ENCODE results near the gene PDLIM5.
A peak's percentile ranks its signal among the peaks of the same experiment; 100 is the strongest.
"Not testable (repeated sequence)": the region's sequence is repeated elsewhere in the genome, so short reads cannot be mapped to it uniquely, and the experiment has no call there.

The PDLIM5 gene

DNA sequence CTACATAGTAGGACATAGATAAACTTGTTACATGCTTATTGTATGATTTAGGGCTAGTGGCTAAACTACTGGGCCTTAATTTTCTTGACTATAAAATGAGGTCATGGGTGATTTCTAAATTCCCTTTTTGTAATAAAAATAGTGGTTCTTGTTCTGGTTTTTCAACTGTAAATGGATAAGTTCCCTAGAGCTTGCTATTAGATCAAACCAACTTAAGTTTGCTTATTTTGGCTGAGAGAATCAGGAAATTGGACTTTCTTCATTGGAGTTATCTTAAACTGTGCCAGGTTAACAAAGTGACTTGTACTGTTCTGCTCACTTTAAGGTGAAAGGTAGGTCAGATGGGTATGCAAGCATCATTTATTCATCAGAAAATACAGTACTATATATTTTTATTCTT is 78.3 kb downstream of the PDLIM5 start:
- no peak for DNase-seq (ENCODE audit: low spot score)

DNA sequence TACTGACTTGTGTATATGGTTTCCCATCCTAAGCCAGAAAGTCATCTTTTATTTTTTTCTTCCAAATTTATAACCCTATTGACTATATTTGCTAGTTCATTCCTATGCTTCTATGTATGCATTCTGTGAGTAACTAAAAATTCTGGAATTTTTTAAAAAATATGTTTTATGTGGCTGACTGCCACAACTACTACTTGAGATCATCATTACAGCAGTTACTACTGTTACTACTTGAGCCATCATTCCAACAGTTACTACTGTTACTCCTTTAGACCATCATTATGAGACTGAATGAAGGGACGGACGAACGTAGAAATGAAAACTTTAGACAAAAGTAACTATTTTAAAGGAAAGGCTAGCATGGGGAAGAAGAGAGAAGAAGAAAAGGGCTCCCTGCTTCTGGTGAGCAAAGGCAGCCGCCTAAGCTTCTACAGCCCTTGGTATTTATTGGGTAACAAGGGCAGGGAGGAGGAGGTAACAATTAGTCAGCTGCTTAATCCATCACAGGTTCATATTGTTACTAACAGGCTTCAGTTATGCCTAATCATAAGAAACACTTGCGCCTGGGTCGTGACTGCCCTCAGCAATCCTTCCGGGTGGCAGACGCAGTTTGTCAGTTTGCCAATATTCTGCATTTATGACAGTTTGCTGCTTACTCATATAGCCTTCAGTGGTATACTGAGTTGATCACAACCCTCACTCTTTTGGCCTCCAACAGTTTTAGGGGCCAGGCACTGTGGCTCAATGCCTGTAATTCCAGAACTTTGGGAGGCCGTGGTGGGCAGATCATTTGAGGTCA is 80.4 kb downstream of the PDLIM5 start:
- peak; percentile 29 for DNase-seq (ENCODE audit: low spot score)

DNA sequence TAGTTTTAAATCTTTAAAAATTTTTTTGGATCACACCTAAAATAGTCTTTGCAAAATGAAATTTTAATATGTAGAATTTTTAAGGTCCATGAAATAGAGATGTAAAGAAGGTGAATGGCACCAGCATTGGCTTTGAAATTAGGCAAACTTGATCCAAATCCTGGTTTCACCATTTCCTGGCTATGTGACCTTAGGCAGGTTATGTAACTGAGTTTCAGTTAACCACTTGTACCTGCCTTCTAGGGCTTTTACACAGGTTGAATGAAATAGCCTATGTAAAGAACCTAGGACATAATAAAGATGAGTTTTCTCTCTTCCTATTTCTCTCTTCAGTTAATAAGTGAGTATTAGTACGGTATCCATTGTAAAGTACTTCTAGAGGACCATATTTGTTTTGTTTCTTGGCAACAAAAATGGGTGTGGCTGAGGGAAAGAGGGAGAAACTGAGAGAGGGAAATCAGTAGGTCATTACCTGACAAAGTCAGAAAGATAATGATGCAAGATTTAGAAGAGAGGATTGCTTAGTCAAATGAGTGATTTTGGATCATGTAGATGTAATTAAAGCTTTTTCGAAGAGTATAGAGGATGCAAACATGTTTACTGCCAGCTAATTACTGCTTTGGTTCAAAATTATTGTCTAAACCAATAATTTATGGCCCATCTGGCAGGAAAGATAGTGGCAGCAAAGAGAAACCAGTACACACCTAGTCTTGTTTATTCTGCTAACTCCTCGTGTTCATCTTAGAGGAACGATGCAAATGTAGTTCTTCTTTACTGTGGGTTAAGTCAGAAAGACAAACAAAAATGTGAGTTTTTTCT is 81.9 kb downstream of the PDLIM5 start:
- DNase-seq (ENCODE audit: low spot score) = no peak

DNA sequence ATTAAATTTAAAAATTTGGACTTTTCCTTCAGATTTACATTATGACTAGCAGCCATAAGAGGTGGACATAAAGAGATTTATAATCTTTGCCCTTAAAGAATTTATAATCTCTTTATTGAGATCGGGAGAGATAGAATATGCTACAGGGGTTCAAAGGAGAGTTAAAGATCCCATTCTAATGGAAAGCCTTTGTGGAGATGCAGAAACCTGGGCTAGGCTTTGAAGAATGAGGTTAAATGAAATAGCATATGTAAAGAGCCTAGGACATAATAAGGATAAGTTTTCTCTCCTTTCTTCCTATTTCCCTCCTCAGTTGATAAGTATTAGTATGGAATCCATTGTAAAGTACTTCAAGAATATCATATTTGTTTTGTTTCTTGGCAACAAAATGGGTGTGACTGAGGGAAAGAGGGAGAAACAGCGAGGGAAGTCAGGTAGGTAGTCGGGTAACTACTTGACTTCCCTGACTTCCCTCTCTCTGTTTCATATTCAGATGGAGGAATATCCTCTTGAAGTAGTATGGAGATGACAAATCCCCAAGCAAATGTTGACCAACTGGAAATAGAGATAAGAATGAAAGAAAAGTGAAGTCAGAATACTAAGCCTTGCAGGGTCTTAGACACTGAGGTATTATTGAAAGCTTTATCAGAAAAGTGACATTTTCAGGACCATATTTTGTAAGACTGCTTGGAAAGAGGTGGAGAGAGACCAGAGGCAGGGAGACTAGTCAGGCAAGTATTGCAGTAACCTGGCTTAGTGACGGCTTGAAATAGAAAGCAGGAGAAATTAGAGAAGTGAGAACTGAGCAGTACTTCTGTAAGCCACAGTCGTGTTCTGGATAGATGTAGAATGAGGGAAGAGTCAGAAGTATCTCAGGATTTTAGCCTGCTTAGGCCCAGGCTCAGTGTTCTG is 82.9 kb downstream of the PDLIM5 start:
- DNase-seq (ENCODE audit: low spot score) = no peak

DNA sequence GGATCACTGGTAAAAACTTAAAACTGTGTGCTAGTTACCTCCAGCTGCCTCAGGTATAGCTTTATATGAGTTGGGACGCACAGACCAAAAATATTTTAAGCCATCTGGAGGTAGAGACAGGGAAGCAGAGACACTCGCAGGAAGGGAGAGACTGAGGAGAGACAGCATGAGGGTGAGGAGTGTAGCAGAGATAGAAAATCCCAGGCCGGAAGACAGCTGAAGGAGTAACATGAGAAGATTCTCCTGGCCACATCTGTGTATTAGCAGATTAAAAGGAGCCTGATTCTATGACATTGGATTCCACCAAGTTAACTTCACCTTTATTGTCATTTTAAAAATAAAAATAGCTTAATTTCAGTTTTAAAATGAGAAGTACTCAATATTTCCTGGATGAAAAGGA is 84.3 kb downstream of the PDLIM5 start:
- no peak for DNase-seq (ENCODE audit: low spot score)

DNA sequence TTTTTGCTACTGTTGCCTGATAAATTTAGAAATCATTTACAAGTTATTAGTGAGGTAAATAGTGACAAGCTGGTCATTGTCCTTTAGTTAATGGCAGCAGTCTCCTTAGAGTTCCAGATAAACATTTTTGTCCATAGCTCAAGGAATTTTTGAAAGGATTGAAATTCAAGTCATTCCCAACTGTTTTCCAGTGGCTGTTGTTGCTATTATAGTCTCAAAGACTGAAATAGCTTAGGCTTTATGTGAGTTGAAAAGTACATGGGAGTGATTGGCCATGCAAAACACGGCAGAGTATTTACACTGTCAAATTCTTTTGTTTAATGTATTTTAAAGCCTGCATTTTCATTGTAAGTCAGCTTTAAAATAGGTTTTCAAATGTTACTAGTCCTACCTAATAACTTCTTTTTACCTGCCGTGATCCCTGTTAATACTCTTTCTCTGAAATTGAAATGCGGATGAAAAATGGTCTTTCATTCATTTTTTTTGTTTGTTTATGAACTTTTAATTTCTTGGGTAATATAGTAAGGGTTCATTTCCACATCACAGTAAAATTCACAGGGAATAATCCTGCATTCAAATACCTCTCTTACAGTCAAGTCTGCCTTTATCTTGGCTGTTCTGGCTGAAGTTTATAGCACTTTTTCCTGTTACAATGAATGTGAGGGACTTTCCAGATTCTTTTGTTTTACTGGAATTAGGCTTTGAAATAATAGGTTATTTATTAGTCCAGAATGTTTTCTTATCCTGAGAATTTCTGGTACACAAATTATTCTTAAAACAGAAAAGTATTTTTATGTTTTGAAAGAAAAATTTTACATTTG is 85.1 kb downstream of the PDLIM5 start:
- DNase-seq (ENCODE audit: low spot score) = no peak

DNA sequence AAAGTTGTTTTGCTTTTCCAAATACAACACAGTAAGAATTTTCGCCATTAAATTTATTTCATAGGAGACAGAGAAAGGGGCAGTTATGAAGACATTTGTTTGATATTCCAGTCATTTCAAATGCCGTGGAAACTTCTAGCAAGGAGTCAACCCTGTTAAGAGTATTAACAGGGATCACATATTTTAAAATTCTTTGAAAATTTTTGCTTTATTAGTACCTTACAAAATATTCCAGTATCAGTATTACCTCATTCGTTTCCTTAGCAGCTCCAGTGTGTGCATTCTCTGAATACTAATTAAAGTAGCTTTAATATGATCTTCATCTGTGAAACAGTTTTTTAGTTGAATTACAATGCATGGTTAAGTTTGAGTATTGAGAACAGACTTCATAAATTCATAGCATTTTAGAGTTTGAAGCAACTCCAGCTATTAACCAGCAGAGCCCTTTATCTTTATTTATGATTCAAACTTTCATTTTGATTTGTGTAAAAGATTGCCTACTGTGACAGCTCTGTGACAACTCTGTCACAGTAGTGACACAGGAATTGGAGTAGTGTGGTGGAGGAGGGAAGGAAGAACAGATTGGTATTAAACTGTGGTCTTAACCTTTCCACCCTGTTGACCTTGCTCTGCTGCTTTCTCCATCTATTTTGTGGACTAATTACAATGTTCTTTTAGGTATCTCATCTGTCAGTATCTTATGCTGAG is 86.3 kb downstream of the PDLIM5 start:
- DNase-seq (ENCODE audit: low spot score) = no peak

DNA sequence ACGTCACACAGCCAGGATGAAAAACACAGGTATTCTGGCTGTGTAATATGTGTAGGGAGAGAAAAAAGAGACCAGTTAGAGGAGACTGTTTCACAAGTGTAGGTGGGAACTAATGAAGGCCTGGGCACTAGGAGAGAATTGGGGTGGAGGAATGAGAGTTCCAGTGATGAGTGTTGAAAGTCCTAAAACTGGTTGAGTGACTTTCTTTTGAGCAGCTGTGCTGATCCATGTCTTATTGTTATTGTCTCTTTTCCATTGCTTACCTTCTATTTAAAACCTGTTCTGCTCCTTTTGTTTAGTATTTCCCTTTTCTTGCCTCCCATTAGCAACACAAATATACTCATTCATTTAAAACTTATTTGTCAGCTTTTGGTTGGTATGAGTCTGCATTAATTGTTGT is 88.7 kb downstream of the PDLIM5 start:
- no peak for DNase-seq (ENCODE audit: low spot score)

DNA sequence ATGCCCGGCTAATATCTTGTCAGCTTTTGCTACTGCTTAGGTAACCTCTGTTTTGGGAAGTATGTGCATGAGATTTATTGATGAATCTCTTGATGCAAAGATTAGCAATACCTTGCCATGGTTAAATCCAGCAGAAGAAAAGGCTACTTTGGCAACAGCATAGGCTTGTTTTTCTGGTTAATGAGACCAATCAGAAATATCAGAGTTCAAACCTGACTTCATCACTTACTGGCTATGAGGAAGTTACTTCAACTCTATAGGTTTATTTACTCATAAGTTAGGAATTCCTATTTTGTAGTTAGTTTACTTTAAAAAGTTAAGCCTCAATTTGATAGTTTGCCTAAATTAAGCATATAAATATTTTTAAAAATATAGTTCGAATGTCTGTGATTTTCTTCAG is 93.1 kb downstream of the PDLIM5 start:
- no peak for DNase-seq (ENCODE audit: low spot score)

DNA sequence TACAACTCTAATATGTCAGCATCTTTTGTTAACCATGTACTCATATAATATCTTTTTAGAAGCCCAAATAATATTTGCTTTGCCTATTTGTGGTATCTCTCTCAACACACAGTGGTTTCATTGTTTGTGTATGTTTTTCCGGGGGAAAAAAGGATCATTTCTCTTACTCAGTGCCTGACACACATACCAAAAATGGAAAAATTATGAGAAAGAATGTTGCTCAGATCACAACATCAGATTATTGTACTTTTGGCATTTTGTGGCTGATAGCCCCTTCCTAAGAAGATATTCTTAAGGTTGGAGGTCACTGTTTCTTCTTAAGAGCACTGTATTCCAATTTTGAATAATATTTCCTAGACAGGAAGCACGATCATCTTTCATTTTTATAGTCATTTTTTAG is 93.6 kb downstream of the PDLIM5 start:
- no peak for DNase-seq (ENCODE audit: low spot score)

DNA sequence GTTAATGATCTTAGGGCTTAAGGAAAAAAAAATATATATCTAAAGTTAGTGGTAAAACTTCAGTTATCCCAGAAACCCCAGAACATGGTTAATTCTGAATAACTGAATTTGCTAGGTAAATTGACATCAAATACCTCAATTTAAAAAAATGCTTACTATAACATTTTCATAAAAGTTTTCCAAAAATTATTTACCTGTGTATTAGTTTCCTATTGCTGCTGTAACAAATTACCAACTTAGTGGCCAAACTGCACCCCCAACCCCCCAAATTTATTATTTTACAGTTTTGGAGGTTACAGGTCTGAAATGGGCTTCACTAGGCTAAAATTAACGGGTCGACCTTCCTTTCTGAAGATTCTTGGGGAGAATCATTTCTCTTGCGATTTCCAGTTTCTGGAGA is 95.2 kb downstream of the PDLIM5 start:
- no peak for DNase-seq (ENCODE audit: low spot score)

DNA sequence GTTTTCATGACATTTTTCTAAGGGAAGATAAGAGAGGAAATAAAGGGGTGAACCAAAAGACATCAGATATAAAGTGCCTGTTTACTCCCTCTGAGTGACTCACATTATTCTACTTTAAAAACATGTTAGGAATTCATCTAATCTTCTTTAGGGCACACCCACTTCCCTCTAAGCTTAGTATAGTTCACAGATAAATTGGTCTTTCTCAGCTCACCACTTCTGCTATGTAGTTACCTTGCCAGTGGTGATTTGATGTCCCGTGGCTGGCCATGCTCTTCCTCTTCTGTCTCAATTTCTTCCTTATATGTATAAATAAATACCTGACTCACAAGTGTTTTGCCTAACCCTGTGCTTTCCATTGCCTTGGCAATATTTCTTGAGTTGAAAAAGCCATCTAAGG is 96.8 kb downstream of the PDLIM5 start:
- DNase-seq (ENCODE audit: low spot score) = peak; percentile 13

DNA sequence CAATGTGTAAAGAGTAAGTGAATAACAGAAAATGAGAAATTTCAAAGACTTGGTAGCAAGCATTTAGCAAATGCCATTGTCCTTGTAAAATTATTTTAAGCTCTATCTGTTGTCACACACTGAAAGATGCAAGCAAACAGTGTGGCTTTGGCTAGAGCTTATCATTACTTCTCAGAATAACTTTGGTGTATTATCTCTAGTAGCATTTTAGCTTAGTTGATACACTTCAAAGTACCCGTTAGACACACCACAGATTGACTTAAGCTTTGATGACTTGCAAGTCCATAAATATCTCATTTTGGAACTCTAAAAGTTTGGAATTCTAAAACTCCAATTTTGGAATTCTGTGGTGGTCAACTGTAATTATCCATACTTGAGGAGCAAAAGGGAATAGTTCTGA is 98.6 kb downstream of the PDLIM5 start:
- peak; percentile 14 for DNase-seq (ENCODE audit: low spot score)

DNA sequence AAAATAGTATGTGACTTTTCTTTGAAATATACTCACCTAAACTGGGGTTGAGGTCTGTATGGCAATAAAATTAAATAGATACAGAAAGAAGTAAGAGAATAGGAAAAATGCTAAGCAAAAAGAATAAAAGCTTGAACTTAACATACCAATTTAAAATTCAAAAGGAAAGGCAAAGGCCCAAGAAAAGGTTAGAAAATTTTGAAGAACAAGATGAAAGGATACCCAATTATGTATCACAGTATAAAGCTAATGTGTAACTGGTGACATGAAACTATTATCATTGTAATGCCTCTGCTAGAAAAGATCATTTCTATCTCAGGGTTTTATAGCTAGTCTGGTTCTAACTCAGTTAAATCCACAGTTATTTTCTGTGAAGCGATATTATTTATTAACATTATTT is 99.1 kb downstream of the PDLIM5 start:
- DNase-seq (ENCODE audit: low spot score) = no peak

DNA sequence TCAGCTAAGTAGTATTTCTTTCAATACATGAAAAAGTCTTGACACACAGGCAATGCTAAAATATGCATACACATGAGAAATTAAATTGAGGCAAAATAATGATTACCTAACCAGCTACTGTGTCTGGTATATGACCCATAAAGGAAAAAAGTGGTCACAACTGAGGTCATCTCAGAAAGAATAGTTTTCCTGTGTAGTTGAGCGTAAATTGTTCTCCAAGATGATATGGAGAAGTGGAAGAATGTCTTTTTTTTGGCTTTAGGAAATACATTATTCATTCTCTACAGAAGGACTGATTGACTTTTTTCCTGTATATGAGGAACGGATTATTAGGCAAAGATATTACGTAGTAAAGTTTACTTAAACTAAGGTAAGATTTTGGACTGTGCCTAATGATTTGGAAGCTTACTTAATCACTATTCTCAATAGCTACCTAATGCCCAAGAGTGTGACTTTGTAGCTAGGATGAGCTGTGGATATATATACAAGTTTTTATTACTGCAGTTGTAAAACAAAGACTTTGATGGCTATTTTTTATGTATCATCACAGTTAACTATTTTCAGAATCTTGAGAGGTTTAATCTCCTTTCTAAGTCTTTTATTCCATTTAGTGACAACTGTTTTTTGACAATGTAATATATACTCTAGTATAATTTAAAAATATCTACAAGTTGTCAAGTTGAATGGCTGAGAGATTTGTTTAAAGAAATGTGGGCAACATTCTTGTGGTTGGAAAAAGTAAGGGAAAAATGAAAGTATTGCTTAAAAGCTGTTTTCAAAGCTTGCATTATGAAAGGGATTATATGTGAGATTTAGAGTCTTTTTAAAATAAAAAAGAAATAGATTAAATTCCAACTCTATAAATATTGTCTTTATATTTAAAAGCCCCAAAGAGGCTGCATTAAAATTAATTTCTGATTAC is 100.2 kb downstream of the PDLIM5 start:
- DNase-seq (ENCODE audit: low spot score) = no peak

DNA sequence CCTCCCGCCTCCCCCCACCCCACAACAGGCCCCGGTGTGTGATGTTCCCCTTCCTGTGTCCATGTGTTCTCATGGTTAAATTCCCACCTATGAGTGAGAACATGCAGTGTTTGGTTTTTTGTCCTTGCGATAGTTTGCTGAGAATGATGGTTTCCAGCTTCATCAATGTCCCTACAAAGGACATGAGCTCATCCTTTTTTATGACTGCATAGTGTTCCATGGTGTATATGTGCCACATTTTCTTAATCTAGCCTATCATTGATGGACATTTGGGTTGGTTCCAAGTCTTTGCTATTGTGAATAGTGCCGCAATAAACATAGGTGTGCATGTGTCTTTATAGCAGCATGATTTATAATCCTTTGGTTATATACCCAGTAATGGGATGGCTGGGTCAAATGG is 104.3 kb downstream of the PDLIM5 start:
- not testable (repeated sequence) for DNase-seq (ENCODE audit: low spot score)

DNA sequence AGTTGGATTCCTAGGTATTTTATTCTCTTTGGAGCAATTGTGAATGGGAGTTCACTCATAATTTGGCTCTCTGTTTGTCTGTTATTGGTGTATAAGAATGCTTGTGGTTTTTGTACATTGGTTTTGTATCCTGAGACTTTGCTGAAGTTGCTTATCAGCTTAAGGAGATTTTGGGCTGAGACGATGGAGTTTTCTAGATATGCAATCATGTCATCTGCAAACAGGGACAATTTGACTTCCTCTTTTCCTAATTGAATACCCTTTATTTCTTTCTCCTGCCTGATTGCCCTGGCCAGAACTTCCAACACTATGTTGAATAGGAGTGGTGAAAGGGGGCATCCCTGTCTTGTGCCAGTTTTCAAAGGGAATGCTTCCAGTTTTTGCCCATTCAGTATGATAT is 105.9 kb downstream of the PDLIM5 start:
- not testable (repeated sequence) for DNase-seq (ENCODE audit: low spot score)

DNA sequence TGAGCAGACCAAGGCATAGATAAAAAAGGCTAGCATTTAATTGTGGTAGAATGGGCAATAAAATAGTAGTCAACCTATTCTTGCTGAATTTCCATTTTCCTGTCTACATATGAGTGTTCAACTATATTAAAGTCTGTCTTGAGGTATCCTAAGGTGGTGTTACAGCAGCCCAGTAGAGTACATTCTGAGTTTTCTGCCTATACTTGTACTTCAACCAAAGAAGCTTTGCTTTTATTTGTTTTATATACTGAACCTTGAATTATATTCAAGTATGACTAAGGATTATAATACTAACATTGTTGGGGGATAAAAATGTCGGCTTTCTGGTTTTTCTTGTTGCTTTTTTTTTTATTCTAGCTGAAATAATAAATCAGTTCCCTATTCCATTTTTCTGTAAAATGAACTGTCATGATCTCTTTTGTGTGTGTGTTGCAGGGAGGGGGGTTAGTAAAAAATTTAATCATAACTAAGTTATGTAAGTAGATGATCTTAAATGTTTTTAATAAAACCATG is 106.7 kb downstream of the PDLIM5 start:
- no peak for DNase-seq (ENCODE audit: low spot score)

DNA sequence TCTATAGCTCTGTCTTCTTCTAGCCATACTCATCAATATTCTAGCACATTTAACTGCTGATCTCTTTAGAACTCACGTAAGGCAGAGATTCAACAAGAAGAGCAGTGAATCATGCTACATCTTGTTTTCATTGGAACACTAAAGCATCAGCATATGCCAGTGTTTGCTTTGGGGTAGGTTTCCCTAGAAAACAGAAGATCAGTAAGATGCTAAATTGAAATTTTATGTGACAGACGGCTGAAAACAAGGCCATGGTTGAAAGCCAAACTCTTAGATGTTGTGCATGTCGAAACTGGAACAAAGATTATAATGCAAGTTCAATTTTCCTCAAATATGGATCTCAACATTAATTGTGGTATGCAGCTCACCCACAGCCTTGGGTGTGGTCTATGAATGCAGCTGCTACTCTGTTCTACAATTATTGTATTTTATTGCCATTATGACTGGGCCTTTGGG is 107.6 kb downstream of the PDLIM5 start:
- no peak for DNase-seq (ENCODE audit: low spot score)

All from hematopoietic multipotent progenitor cell treated with erythropoietin and hydrocortisone succinate and interleukin-3 and kit ligand, for 17 days (in vitro differentiated cells).